GM23338 (cell line): ENCODE results near the gene DMKN.

Source experiments
- EZH2phosphoT487 ChIP-seq: fragments of 200-600 bp; sonication (generic); IDR thresholded peaks from one replicate; pipeline ENCODE4 v1.8.1; 2018; ENCODE audit warnings: antibody characterized with exemption; ENCODE audit not compliant: unreplicated experiment
- NANOG ChIP-seq: IDR thresholded peaks from 2 replicates; pipeline ENCODE4 v1.6.1; 2016; ENCODE audit warnings: antibody characterized with exemption, borderline replicate concordance
- POLR2AphosphoS5 ChIP-seq: IDR thresholded peaks from 2 replicates; pipeline ENCODE4 v1.6.1; 2016; ENCODE audit warnings: antibody characterized with exemption, low read depth
- TF ChIP-seq, protein P1 (sequence below), 2 experiments: fragments of 200-600 bp in 1 of 2; sonication (generic) in 1 of 2; conservative IDR thresholded peaks; 2 replicates each; pipeline versions ENCODE4 v1.5.1 to v1.6.1; 2016 to 2017; ENCODE audit warnings: antibody characterized with exemption in 2 of 2, low read depth in 2 of 2, mild to moderate bottlenecking in 2 of 2, moderate library complexity in 1 of 2
- TF ChIP-seq, protein P2 (sequence below): IDR thresholded peaks from one replicate; pipeline ENCODE4 v1.6.1; 2018; ENCODE audit warnings: antibody characterized with exemption; ENCODE audit not compliant: unreplicated experiment
- TF ChIP-seq, protein P3 (sequence below): IDR thresholded peaks from 2 replicates; pipeline ENCODE4 v1.6.1; 2016; ENCODE audit warnings: antibody characterized with exemption

DNA sequence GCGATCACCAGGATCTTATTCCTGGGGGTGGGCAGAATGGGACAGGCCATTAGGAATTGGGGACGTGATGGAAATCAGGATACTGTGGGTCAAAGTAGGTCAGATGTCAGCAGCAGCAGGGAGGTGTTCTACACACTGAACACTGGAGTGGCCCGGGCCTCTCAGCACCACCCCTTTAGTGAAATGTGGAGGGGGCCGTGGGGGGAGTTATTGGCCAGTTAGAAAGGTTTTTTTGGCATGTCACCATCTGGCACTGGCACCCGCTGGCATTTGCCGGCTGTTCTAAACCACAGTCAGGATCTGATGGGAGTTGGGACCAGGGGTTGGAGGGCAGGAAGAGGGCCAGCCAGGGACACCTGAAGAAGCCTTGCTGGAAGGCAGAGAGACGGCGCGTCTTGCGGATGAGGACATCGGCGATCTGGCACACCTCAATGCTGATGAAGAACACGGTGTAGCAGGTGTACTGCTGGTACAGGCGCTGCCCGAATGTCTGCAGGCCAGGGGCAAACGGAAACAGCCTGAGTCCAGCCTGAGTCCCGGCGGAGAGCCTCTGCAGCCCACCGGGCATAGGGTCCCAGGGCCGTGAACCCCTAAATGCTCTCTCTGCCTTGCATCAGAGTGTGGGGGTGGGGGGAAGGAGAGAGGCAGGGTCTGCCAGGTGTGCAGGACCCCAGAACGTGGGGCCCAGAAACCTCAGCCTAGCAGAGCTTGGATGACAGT lies 37.8 kb upstream of the DMKN start:
- TF ChIP-seq, protein P1, sequence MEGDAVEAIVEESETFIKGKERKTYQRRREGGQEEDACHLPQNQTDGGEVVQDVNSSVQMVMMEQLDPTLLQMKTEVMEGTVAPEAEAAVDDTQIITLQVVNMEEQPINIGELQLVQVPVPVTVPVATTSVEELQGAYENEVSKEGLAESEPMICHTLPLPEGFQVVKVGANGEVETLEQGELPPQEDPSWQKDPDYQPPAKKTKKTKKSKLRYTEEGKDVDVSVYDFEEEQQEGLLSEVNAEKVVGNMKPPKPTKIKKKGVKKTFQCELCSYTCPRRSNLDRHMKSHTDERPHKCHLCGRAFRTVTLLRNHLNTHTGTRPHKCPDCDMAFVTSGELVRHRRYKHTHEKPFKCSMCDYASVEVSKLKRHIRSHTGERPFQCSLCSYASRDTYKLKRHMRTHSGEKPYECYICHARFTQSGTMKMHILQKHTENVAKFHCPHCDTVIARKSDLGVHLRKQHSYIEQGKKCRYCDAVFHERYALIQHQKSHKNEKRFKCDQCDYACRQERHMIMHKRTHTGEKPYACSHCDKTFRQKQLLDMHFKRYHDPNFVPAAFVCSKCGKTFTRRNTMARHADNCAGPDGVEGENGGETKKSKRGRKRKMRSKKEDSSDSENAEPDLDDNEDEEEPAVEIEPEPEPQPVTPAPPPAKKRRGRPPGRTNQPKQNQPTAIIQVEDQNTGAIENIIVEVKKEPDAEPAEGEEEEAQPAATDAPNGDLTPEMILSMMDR (conservative IDR thresholded peaks at IDR 0.05; ENCODE audit: low read depth in 2 of 2) = no peak
- TF ChIP-seq, protein P2, sequence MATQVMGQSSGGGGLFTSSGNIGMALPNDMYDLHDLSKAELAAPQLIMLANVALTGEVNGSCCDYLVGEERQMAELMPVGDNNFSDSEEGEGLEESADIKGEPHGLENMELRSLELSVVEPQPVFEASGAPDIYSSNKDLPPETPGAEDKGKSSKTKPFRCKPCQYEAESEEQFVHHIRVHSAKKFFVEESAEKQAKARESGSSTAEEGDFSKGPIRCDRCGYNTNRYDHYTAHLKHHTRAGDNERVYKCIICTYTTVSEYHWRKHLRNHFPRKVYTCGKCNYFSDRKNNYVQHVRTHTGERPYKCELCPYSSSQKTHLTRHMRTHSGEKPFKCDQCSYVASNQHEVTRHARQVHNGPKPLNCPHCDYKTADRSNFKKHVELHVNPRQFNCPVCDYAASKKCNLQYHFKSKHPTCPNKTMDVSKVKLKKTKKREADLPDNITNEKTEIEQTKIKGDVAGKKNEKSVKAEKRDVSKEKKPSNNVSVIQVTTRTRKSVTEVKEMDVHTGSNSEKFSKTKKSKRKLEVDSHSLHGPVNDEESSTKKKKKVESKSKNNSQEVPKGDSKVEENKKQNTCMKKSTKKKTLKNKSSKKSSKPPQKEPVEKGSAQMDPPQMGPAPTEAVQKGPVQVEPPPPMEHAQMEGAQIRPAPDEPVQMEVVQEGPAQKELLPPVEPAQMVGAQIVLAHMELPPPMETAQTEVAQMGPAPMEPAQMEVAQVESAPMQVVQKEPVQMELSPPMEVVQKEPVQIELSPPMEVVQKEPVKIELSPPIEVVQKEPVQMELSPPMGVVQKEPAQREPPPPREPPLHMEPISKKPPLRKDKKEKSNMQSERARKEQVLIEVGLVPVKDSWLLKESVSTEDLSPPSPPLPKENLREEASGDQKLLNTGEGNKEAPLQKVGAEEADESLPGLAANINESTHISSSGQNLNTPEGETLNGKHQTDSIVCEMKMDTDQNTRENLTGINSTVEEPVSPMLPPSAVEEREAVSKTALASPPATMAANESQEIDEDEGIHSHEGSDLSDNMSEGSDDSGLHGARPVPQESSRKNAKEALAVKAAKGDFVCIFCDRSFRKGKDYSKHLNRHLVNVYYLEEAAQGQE = no peak
- TF ChIP-seq POLR2AphosphoS5 (no peak), NANOG (no peak), EZH2phosphoT487 (no peak)
- TF ChIP-seq, protein P3, sequence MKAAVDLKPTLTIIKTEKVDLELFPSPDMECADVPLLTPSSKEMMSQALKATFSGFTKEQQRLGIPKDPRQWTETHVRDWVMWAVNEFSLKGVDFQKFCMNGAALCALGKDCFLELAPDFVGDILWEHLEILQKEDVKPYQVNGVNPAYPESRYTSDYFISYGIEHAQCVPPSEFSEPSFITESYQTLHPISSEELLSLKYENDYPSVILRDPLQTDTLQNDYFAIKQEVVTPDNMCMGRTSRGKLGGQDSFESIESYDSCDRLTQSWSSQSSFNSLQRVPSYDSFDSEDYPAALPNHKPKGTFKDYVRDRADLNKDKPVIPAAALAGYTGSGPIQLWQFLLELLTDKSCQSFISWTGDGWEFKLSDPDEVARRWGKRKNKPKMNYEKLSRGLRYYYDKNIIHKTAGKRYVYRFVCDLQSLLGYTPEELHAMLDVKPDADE = no peak
